Nephron (organoid): ENCODE data around the gene RET.
A peak's percentile ranks its signal among the peaks of the same experiment; 100 is the strongest.

Experiments used
- H3K27ac Mint-ChIP-seq, 3 experiments: 2 replicates each; pipeline ENCODE4 v1.8.0; 2020; ENCODE audit warnings: mixed read lengths in 3 of 3, mild to moderate bottlenecking in 2 of 3, moderate library complexity in 1 of 3
- H3K27me3 Mint-ChIP-seq: 2 replicates; pipeline ENCODE4 v1.8.0; 2021; ENCODE audit warnings: low read depth, mild to moderate bottlenecking, moderate library complexity, mixed read lengths
- H3K36me3 Mint-ChIP-seq: 2 replicates; pipeline ENCODE4 v1.8.0; 2020; ENCODE audit warnings: low read depth, mixed read lengths
- H3K4me1 Mint-ChIP-seq: 2 replicates; pipeline ENCODE4 v1.8.0; 2020; ENCODE audit warnings: mixed read lengths
- H3K4me3 Mint-ChIP-seq, 3 experiments: 2 replicates each; pipeline ENCODE4 v1.8.0; 2020; ENCODE audit warnings: mild to moderate bottlenecking in 3 of 3, mixed read lengths in 3 of 3, moderate library complexity in 2 of 3
- H3K9me3 Mint-ChIP-seq: 2 replicates; pipeline ENCODE4 v1.8.0; 2020; ENCODE audit warnings: mixed read lengths
- CTCF ChIP-seq, 3 experiments: fragments of 200-600 bp; sonication (generic); IDR thresholded peaks; one replicate each; pipeline ENCODE4 v1.5.0; 2021; ENCODE audit warnings: antibody characterized with exemption in 3 of 3; ENCODE audit not compliant: unreplicated experiment in 3 of 3

Gene RET

GRCh38 chr10:43076876-43077420 lies at the start of gene RET:
Gene RET, plus strand, starts transcription at chr10:43077069. Its CDS starts 190 bp downstream, at chr10:43077259.
- Mint-ChIP-seq H3K9me3 (no peaks in the 10 kb centered on the region), H3K4me1 (no peaks in the 10 kb centered on the region), H3K4me3 (peak within 1 kb of the TSS; percentile 73 to 78 (median 77)), H3K36me3 (no peaks in the 10 kb centered on the region), H3K27ac (no peak within 1 kb of the TSS), H3K27me3 (peaks cover 87% of the 10 kb centered on the region)
- no peak for TF ChIP-seq CTCF (IDR thresholded peaks at IDR 0.05; ENCODE audit: unreplicated experiment in 3 of 3)

- Mint-ChIP-seq H3K27ac (no peak overlapping the region), H3K27me3 (peaks cover 40% of the 10 kb centered on the region), H3K4me3 (peak overlapping the region in 1 of 3 experiments; percentile 21), H3K9me3 (peaks cover 11% of the 10 kb centered on the region), H3K4me1 (peaks cover 8% of the 10 kb centered on the region), H3K36me3 (no peaks in the 10 kb centered on the region)
- TF ChIP-seq CTCF (IDR thresholded peaks at IDR 0.05; ENCODE audit: unreplicated experiment in 3 of 3): no peak
Observed at GRCh38 chr10:43027331-43027955, 49.4 kb upstream of the RET start.

DNA sequence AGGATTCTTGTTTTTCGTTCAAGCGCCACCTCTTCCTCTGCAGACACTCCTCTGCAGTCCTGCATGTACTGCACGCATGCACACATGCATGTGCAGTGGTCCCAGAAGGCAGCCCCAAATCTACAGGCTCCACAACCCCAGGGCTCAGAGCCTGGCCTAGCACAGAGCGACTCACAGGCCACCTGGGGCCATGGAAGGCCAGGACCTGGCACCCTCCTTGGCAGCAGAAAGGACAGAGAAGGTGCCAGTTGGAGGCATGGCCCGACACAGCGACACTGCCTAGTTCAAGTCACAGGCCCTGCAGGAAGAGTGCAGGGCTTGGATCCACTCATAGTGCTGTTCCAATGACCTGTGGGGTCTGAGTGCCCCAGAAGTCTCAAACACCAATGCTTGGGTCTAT lies 48.7 kb upstream of the RET start:
- no peak for TF ChIP-seq CTCF (IDR thresholded peaks at IDR 0.05; ENCODE audit: unreplicated experiment in 3 of 3)
- Mint-ChIP-seq H3K27ac (no peak overlapping the region), H3K27me3 (peaks cover 35% of the 10 kb centered on the region), H3K4me1 (peaks cover 8% of the 10 kb centered on the region), H3K9me3 (peaks cover 17% of the 10 kb centered on the region), H3K36me3 (no peaks in the 10 kb centered on the region), H3K4me3 (no peak overlapping the region)

GRCh38 chr10:43029043-43029442 lies 47.8 kb upstream of the RET start:
- Mint-ChIP-seq H3K27me3 (peaks cover 32% of the 10 kb centered on the region), H3K9me3 (peaks cover 20% of the 10 kb centered on the region), H3K27ac (no peak overlapping the region), H3K36me3 (no peaks in the 10 kb centered on the region), H3K4me3 (no peak overlapping the region), H3K4me1 (peaks cover 8% of the 10 kb centered on the region)
- no peak for TF ChIP-seq CTCF (IDR thresholded peaks at IDR 0.05; ENCODE audit: unreplicated experiment in 3 of 3)

DNA sequence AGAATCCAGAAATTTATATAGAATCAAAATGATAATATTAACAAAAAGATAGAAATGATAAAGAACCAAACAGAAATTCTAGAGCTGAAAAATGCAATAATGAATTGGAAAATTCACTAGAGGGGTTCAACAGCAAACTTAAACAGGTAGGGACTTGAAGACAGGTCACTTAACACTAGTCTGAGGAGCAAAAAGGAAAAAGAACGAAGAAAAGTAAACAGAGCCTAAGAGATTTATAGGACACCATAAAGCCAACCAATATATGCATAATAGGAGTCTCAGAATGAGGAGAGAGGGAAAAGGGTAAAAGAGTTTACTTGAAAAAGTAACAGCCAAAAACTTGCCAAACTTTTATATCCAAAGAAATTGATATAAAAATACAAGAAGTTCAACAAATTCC lies 44.3 kb upstream of the RET start:
- Mint-ChIP-seq H3K4me3 (no peak overlapping the region), H3K4me1 (no peaks in the 10 kb centered on the region), H3K27ac (no peak overlapping the region), H3K36me3 (no peaks in the 10 kb centered on the region), H3K9me3 (peaks cover 20% of the 10 kb centered on the region), H3K27me3 (peaks cover 6% of the 10 kb centered on the region)
- TF ChIP-seq CTCF (IDR thresholded peaks at IDR 0.05; ENCODE audit: unreplicated experiment in 3 of 3): no peak

- peaks cover 3% of the 10 kb centered on the region for H3K27me3 Mint-ChIP-seq
- no peak overlapping the region for H3K4me3 Mint-ChIP-seq
- no peaks in the 10 kb centered on the region for H3K4me1 Mint-ChIP-seq
- H3K36me3 Mint-ChIP-seq: no peaks in the 10 kb centered on the region
- no peak for TF ChIP-seq CTCF (IDR thresholded peaks at IDR 0.05; ENCODE audit: unreplicated experiment in 3 of 3)
- peaks cover 16% of the 10 kb centered on the region for H3K9me3 Mint-ChIP-seq
- no peak overlapping the region for H3K27ac Mint-ChIP-seq
Observed at GRCh38 chr10:43035800-43036199, 41.1 kb upstream of the RET start.
